Kidney (tissue), 14 donors: ENCODE measurements around the gene ZNF33B. TPM values are rescaled to one million over a fixed set of nuclear protein-coding genes. Genes with fewer than 3 reads are reported as not detected.
A peak's percentile ranks its signal among the peaks of the same experiment; 100 is the strongest.
"Not testable (repeated sequence)": the region's sequence is repeated elsewhere in the genome, so short reads cannot be mapped to it uniquely, and the experiment has no call there.

ENCODE experiments used
- DNase-seq, 5 donors: peaks; one replicate each; pipeline ENCODE4 v3.0.0-alpha.2; 2013 to 2020
- FAIRE-seq: peaks from 2 replicates; lab custom pipeline; 2012; peaks lifted over from hg19 to GRCh38; lab: Jason Lieb, UNC
- H3K27ac ChIP-seq, 2 donors: one replicate each; pipeline ENCODE4 v1.7.0; 2013; ENCODE audit warnings: low read depth in 2 of 2, low read length in 2 of 2, inconsistent platforms in 1 of 2
- H3K27me3 ChIP-seq: one replicate; pipeline ENCODE4 v1.7.1; 2013; ENCODE audit warnings: low read length, inconsistent platforms; ENCODE audit not compliant: control insufficient read depth, insufficient read depth
- H3K36me3 ChIP-seq, 3 donors: one replicate each; pipeline versions ENCODE4 v1.7.0 to v1.7.1; 2013; ENCODE audit warnings: low read length in 3 of 3, control low read depth in 1 of 3, inconsistent platforms in 1 of 3; ENCODE audit not compliant: insufficient read depth in 3 of 3, control insufficient read depth in 2 of 3
- H3K4me1 ChIP-seq, 3 donors: one replicate each; pipeline versions ENCODE4 v1.7.0 to v1.7.1; 2013; ENCODE audit warnings: low read length in 3 of 3, inconsistent platforms in 1 of 3, low read depth in 1 of 3; ENCODE audit not compliant: control insufficient read depth in 2 of 3, insufficient read depth in 2 of 3
- H3K4me3 ChIP-seq, 3 donors: one replicate each; pipeline versions ENCODE4 v1.7.0 to v1.8.1; 2013; ENCODE audit warnings: low read length in 3 of 3, control low read depth in 1 of 3, inconsistent platforms in 1 of 3
- H3K9ac ChIP-seq, 3 donors: one replicate each; pipeline versions ENCODE4 v1.7.0 to v1.7.1; 2013; ENCODE audit warnings: low read length in 3 of 3, control low read depth in 1 of 3, inconsistent platforms in 1 of 3
- H3K9me3 ChIP-seq, 3 donors: one replicate each; pipeline versions ENCODE4 v1.7.0 to v1.7.1; 2013; ENCODE audit warnings: low read length in 3 of 3, control low read depth in 1 of 3, inconsistent platforms in 1 of 3; ENCODE audit not compliant: control insufficient read depth in 2 of 3, insufficient read depth in 1 of 3
- intact Hi-C: fragments of 100-400 bp; cut with DNase I; formaldehyde crosslinking; loops from one replicate; pipeline ENCODE4 v1.11.1; 2022
- polyA plus RNA-seq: library from polyadenylated mRNA; stranded (reverse); fragments of 350-450 nt; fragmentation: Illumina TruSeq; extraction: RNeasy Lipid Tissue Mini Kit (QIAGEN cat#74804); gene quantifications from one replicate; pipeline ENCODE4 v1.2.3, GENCODE V29; 2014; ENCODE audit warnings: low read depth, low replicate concordance; ENCODE audit not compliant: insufficient read depth
- total RNA-seq: library from RNA; stranded (reverse); fragmentation: NEBNext Ultra II Directional; extraction: Animal tissue kit (Norgen Biotek cat#: 25700); gene quantifications from one replicate; pipeline ENCODE4 v1.2.1, GENCODE V29; 2021
- TF ChIP-seq, protein P1 (sequence below): IDR thresholded peaks from 3 replicates; pipeline ENCODE4 v1.5.1; 2012; ENCODE audit warnings: mild to moderate bottlenecking, moderate library complexity, borderline replicate concordance; ENCODE audit not compliant: insufficient read depth; ENCODE audit errors: extremely low read depth
- donor health status: control.
- donor health status: control.
- donor health status: control.
- donor health status: control.
- donor health status: control.
- donor health status: DM: yes; HTN: yes; CAD: no.
- donor health status: Normal renal cell carcinoma (clear cell type).

Gene ZNF33B
- total and polyA plus RNA-seq, 2 donors from 2014 or later = 15.5 to 47.0 TPM

DNA sequence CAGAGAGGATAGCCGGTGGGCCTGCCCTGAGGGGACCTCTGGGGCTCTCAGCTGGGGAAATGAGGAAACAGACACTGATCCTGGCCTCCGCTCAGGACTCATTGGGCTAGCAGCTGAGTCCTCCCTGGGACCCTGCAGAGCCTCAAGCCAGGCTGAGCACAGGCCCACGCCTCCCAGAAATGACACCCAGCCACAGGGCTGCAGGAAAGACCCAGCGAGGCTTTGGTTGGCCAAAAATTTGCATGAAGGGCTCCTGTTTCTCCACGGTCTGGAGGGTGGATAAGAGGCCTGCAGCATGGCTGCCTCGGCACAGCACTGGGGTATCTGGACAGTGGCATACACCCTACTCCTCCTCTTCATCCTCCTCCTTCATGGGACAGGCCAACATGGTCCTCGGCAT, 60.4 kb downstream of the ZNF33B start:
- Histone ChIP-seq H3K9me3 (no peaks in the 10 kb centered on the region), H3K36me3 (no peaks in the 10 kb centered on the region), H3K4me3 (no peak overlapping the region), H3K27me3 (no peaks in the 10 kb centered on the region), H3K4me1 (no peaks in the 10 kb centered on the region), H3K9ac (no peak overlapping the region), H3K27ac (no peak overlapping the region)
- FAIRE-seq = no peak
- TF ChIP-seq, protein P1, sequence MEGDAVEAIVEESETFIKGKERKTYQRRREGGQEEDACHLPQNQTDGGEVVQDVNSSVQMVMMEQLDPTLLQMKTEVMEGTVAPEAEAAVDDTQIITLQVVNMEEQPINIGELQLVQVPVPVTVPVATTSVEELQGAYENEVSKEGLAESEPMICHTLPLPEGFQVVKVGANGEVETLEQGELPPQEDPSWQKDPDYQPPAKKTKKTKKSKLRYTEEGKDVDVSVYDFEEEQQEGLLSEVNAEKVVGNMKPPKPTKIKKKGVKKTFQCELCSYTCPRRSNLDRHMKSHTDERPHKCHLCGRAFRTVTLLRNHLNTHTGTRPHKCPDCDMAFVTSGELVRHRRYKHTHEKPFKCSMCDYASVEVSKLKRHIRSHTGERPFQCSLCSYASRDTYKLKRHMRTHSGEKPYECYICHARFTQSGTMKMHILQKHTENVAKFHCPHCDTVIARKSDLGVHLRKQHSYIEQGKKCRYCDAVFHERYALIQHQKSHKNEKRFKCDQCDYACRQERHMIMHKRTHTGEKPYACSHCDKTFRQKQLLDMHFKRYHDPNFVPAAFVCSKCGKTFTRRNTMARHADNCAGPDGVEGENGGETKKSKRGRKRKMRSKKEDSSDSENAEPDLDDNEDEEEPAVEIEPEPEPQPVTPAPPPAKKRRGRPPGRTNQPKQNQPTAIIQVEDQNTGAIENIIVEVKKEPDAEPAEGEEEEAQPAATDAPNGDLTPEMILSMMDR = no peak
- intact Hi-C loops = no loop called here
- no peak for DNase-seq

DNA sequence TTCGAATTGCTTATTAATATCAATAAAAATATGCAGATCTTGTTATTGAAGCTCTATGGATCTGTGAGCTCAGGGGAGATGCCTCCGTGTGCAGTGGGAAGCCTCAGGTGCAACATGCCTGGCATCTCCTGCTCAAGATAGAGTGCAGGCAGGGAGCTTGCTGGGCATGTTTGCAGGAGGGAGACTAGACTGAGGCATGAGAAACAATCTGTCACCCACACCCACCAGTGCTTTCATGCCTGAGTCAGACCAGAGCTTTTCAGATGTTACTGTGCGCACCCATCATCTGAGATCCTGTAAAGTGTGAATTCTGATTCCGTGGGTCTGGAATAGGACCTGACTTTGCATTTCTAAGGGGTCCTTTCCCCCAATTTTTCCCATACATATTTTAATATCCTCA, 62.0 kb downstream of the ZNF33B start:
- no peaks in the 10 kb centered on the region for H3K27me3 ChIP-seq
- H3K4me1 ChIP-seq = no peaks in the 10 kb centered on the region
- intact Hi-C loops = no loop called here
- peaks cover 0 to 3% (median 0%) of the 10 kb centered on the region in 3 donors for H3K9me3 ChIP-seq
- no peak for FAIRE-seq
- DNase-seq = no peak
- no peak overlapping the region for H3K9ac ChIP-seq
- no peak overlapping the region for H3K27ac ChIP-seq
- TF ChIP-seq, protein P1 = no peak
- H3K4me3 ChIP-seq = no peak overlapping the region
- H3K36me3 ChIP-seq = no peaks in the 10 kb centered on the region

DNA sequence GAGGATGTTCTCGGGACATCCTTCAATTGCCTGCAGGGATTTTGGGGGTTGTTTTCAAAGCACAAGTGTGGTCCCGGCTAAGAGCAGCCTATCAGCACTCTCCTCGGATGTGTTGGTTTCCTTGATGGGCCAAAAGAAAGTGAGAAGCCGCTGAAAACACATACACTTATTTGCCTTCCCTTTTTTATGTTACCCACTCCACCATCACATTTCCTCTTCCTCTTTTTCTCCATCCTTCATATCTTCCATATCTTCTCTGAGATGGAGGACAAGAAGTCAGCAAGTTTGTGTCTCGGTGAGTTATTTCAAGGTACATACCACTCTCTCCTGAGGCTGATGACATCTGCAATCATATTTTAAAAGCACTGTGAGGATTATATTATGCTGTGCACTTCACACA, 64.0 kb downstream of the ZNF33B start:
- Histone ChIP-seq H3K27me3 (no peaks in the 10 kb centered on the region), H3K4me3 (no peak overlapping the region), H3K27ac (no peak overlapping the region), H3K9ac (no peak overlapping the region), H3K36me3 (no peaks in the 10 kb centered on the region), H3K4me1 (no peaks in the 10 kb centered on the region), H3K9me3 (peaks cover 0 to 7% (median 0%) of the 10 kb centered on the region in 3 donors)
- intact Hi-C loops = no loop called here
- TF ChIP-seq, protein P1 = no peak
- DNase-seq (no peak), FAIRE-seq (no peak)

DNA sequence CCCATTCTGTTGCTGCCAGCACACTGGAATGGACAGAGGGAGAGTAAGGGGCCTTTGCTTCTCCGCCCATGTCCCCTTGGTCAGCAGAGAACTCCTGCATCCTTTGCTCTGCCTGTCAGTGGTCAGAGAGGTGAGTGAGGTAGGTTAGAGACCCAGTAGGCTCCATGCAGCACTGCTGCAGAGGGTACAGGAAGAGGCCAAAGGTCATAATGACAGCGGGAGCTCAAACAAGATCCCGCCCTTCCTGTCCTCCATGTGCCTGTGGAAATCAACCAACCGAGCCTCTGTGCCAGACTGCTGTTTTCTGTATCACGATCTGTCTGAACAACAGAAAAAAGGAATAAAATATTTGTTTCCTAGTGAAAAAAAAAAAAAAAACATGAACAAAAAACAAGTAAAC, 81.4 kb downstream of the ZNF33B start:
- intact Hi-C loops = no loop called here
- Histone ChIP-seq H3K36me3 (no peaks in the 10 kb centered on the region), H3K4me1 (peaks cover 0 to 6% (median 2%) of the 10 kb centered on the region in 3 donors), H3K4me3 (no peak overlapping the region), H3K9ac (no peak overlapping the region), H3K9me3 (no peaks in the 10 kb centered on the region), H3K27me3 (no peaks in the 10 kb centered on the region), H3K27ac (no peak overlapping the region)
- FAIRE-seq (no peak), DNase-seq (no peak)
- TF ChIP-seq, protein P1 = no peak

DNA sequence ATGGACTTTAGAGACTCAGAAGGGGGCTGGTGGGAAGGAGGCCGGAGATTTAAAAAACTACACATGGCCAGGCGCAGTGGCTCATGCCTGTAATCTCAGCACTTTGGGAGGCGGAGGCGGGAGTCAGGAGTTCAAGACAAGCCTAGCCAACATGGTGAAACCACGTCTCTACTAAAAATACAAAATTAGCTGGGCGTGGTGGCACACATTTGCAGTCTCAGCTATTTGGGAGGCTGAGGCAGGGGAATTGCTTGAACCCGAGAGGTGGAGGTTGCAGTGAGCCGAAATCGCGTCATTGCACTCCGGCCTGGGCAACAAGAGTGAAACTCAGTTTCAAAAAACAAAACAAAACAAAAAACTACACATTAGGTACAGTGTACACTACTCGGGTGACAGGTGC, 84.8 kb downstream of the ZNF33B start:
- peak in 1 of 5 donors; percentile 54 for DNase-seq
- H3K4me1 ChIP-seq, H3K27me3 ChIP-seq, H3K9me3 ChIP-seq, intact Hi-C loops, FAIRE-seq, H3K36me3 ChIP-seq: not testable (repeated sequence)
- H3K4me3 ChIP-seq = peak overlapping the region; percentile 88 to 95 (median 93)
- peak overlapping the region in 1 of 2 donors; percentile 49 for H3K27ac ChIP-seq
- H3K9ac ChIP-seq = peak overlapping the region in 1 of 3 donors; percentile 87
